Measurements from ENCODE around the gene BUD31.

BUD31 gene

DNA sequence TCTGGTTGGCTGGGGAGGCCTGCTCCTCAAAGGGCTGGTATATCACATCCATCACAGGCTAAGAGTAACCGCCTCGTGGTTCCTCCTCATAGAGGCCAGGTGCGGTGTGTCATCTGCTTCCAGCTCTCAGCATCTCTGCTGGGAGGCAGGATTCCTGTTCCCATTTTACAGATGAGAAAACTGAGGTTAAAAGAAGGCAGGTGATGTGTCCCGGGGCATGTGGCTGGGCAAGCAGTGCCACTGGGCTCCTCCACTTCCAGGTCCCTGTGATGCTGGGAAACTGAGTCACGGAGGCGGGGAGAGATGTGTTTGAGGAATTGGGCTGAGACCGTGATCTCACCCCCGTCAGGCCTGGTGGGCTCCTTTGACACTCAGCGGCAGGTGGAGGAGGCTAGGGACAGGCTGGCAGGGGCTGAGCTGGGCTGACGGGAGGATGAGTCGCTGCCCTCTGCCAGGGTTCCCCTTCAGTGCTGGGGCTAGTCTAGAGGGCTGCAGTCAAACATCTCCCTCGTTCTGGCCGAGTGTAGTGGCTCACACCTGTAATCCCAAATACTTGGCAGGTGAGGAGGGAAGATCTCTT, 24.9 kb upstream of the BUD31 start:
- Histone ChIP-seq H3K4me2 (ENCODE audit: low read depth, low read length, poor library complexity, severe bottlenecking) (no peak overlapping the region), H4K20me1 (ENCODE audit: low read depth, low read length) (peaks cover 5% of the 10 kb centered on the region; the same call in 1 of the 2 replicates), H2AFZ (ENCODE audit: low read depth, low read length, severe bottlenecking) (no peak overlapping the region), H3K36me3 (ENCODE audit: low read length) (0 out of 2 replicates have a peak, but pooled peaks cover 2% of the 10 kb centered on the region), H3F3A (ENCODE audit: insufficient read depth) (peaks cover 16% of the 10 kb centered on the region), H3K79me2 (ENCODE audit: insufficient read depth, low read length) (peaks cover 60% of the 10 kb centered on the region), H3K9me3 (ENCODE audit: insufficient read depth, low read length) (no peaks in the 10 kb centered on the region), H3K27ac (ENCODE audit: low read depth, low read length) (no peak overlapping the region), H3K9ac (ENCODE audit: low read length) (no peak overlapping the region), H3K4me3 (ENCODE audit: insufficient read depth, low read length, poor library complexity, severe bottlenecking) (no peak overlapping the region), H3K9me2 (replicated peaks; ENCODE audit: insufficient read depth, low read length) (no peaks in the 10 kb centered on the region), H3K27me3 (ENCODE audit: low read length) (no peaks in the 10 kb centered on the region)
- TF ChIP-seq EZH2phosphoT487 (conservative IDR thresholded peaks at IDR 0.05; ENCODE audit: low read length) (no peak), CTCF (IDR thresholded peaks at IDR 0.05; ENCODE audit: insufficient read depth, low read length, poor library complexity, severe bottlenecking) (no peak)

DNA sequence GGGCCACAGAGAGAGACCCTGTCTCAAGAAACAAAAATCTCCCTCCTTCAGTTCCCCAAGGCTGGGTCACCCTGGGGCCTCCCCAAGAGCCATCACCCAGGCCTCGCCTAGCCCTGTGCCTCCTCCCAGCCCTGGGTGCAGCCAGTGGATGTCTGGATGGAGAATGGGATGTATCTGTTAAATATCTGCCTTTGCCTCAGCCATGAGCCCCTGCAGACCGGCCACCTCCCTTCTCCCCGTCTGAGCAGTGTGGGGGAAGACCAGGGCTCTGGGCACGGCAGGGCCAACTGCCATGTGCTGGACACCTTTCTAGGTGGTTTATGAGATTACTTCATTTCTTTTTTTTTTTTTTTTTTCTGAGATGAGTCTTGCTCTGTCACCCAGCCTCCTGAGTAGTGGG, 24.2 kb upstream of the BUD31 start:
- Histone ChIP-seq H3F3A (ENCODE audit: insufficient read depth) (peaks cover 10% of the 10 kb centered on the region), H3K27ac (ENCODE audit: low read depth, low read length) (no peak overlapping the region)

GRCh38 chr7:99385564-99385963, 23.2 kb upstream of the BUD31 start:
- Histone ChIP-seq H3K27me3 (ENCODE audit: low read length) (no peaks in the 10 kb centered on the region), H3K36me3 (ENCODE audit: low read length) (0 out of 2 replicates have a peak, but pooled peaks cover 2% of the 10 kb centered on the region), H3K9me2 (replicated peaks; ENCODE audit: insufficient read depth, low read length) (no peaks in the 10 kb centered on the region), H3K27ac (ENCODE audit: low read depth, low read length) (no peak overlapping the region), H3K9ac (ENCODE audit: low read length) (no peak overlapping the region), H3K4me3 (ENCODE audit: insufficient read depth, low read length, poor library complexity, severe bottlenecking) (no peak overlapping the region), H3K4me2 (ENCODE audit: low read depth, low read length, poor library complexity, severe bottlenecking) (no peak overlapping the region), H3K9me3 (ENCODE audit: insufficient read depth, low read length) (no peaks in the 10 kb centered on the region), H3K79me2 (ENCODE audit: insufficient read depth, low read length) (peaks cover 43% of the 10 kb centered on the region), H3F3A (ENCODE audit: insufficient read depth) (no peaks in the 10 kb centered on the region), H4K20me1 (ENCODE audit: low read depth, low read length) (peaks cover 5% of the 10 kb centered on the region; the same call in 1 of the 2 replicates), H2AFZ (ENCODE audit: low read depth, low read length, severe bottlenecking) (no peak overlapping the region)
- TF ChIP-seq EZH2phosphoT487 (conservative IDR thresholded peaks at IDR 0.05; ENCODE audit: low read length) (no peak), CTCF (IDR thresholded peaks at IDR 0.05; ENCODE audit: insufficient read depth, low read length, poor library complexity, severe bottlenecking) (no peak)

More for the DNA sequence above, 24.2 kb upstream of the BUD31 start:
- H3K9me2 ChIP-seq (replicated peaks; ENCODE audit: insufficient read depth, low read length), result no peaks in the 10 kb centered on the region
- peaks cover 5% of the 10 kb centered on the region; the same call in 1 of the 2 replicates for H4K20me1 ChIP-seq (ENCODE audit: low read depth, low read length)
- no peak overlapping the region for H3K4me3 ChIP-seq (ENCODE audit: insufficient read depth, low read length, poor library complexity, severe bottlenecking)
- no peak overlapping the region for H3K4me2 ChIP-seq (ENCODE audit: low read depth, low read length, poor library complexity, severe bottlenecking)
- H3K27me3 ChIP-seq (ENCODE audit: low read length), result no peaks in the 10 kb centered on the region
- peaks cover 54% of the 10 kb centered on the region for H3K79me2 ChIP-seq (ENCODE audit: insufficient read depth, low read length)
- H2AFZ ChIP-seq (ENCODE audit: low read depth, low read length, severe bottlenecking), result no peak overlapping the region
- no peak overlapping the region for H3K9ac ChIP-seq (ENCODE audit: low read length)
- TF ChIP-seq CTCF (IDR thresholded peaks at IDR 0.05; ENCODE audit: insufficient read depth, low read length, poor library complexity, severe bottlenecking), result no peak
- no peak for TF ChIP-seq EZH2phosphoT487 (conservative IDR thresholded peaks at IDR 0.05; ENCODE audit: low read length)
- H3K9me3 ChIP-seq (ENCODE audit: insufficient read depth, low read length), result no peaks in the 10 kb centered on the region
- 0 out of 2 replicates have a peak, but pooled peaks cover 2% of the 10 kb centered on the region for H3K36me3 ChIP-seq (ENCODE audit: low read length)

Measured in SU-DHL-6 (cell line).